IPS-11a (cell line): Measurements from ENCODE around the gene ATAT1.
"Not testable (repeated sequence)": the region's sequence is repeated elsewhere in the genome, so short reads cannot be mapped to it uniquely, and the experiment has no call there.

Experiments
- H3K4me3 ChIP-seq: one replicate; pipeline ENCODE4 v1.5.1; 2013; ENCODE audit warnings: low read depth, low read length, control low read depth

Gene ATAT1

GRCh38 chr6:30647242-30648116 is 20.8 kb downstream of the ATAT1 start:
- H3K4me3 ChIP-seq, result peak overlapping the region; percentile 91

DNA sequence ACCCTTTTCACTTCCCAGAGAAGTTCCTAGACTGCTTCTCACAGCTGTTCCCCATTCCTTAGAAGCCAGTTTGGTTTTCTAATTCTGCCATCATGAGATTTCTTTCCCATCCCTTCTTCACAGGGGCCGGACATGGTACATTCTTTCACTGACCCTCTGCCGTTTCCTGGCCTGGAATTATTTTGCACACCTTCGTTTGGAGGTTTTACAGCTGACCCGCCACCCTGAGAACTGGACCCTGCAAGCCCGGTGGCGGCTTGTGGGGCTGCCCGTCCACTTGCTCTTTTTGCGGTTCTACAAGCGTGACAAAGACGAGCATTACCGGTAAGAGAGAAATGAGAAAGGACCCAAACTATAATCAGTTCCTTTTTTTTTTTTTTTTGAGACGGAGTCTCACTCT is 24.5 kb downstream of the ATAT1 start:
- H3K4me3 ChIP-seq, result no peak overlapping the region

- H3K4me3 ChIP-seq, result no peak overlapping the region
These were observed 28.4 kb downstream of the ATAT1 start for GRCh38 chr6:30654798-30655742.

DNA sequence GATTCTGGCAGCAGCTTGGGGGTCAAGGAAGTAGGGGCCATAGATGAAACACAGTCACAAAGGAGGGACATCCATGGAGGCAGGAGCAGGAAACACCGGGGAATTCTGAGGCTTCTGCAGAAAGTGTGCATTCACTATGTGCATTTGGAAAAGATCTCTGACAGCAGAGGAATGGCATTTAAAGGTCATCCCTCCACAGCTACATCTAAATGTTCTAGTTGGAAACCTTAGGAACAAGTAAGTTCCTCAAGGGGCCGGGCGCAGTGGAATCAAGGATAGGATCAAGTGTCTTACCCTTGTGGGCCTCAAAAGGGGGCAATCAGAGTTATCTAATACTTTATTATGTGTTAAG is 29.0 kb downstream of the ATAT1 start:
- no peak overlapping the region for H3K4me3 ChIP-seq

DNA sequence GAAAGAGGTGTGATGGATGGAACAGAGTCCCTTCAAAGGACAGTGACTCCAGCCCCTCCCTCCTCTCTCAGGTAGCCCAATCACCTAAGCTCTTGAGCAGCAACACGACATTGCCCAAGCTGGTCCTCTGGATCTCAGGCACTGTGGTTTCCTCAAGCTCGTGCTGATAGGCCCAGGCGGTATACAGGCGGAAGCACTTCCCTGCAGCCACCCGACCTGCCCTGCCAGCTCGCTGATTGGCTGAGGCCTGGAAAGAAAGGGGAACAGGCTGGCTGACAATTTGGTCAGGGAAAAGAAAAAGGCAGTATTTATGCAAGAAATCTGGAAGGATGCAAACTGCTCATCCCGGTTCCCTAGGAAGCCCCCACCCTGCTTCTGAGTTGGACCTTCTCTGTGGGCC is 29.8 kb downstream of the ATAT1 start:
- no peak overlapping the region for H3K4me3 ChIP-seq

- H3K4me3 ChIP-seq, result no peak overlapping the region
These were observed 30.8 kb downstream of the ATAT1 start for GRCh38 chr6:30657454-30657853.

GRCh38 chr6:30657922-30658321 is 31.2 kb downstream of the ATAT1 start:
- not testable (repeated sequence) for H3K4me3 ChIP-seq

DNA sequence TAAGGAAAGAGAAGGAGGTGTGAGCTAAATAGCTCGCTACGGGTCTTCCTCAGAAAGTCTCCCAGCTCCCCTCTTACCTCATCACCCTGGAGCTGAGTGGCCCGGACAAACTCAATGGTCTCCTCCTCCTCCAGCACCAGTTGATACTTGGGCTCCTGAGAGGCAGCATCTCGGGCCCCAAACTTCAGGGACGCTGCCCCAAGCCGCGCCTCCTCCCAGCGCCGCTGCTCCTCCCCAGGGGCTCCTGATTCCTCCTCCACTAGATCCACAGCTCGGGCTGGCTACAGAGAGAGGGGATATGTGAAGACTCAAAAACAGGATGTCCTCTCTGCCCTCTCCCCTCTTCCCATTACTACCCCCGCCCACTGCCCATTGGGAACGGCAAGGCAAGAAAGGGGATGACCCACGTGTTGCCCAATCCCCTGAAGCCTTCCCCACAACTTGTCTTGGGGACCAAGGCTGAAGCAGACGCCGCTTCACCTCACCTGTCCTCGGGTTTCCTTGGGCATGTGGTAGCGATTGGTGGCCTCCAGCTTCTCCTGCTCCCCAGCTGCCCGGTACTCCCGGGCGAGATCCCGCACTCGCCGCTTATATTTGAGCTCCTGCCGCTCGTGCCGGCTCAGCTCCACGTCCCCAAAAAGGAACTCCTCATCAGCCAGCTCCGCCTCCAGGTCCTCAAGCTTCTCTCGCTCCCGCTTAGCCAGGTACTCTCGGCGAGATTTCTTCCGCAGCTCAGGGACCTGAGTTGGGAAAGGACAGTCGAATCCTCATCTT is 38.5 kb downstream of the ATAT1 start:
- no peak overlapping the region for H3K4me3 ChIP-seq

DNA sequence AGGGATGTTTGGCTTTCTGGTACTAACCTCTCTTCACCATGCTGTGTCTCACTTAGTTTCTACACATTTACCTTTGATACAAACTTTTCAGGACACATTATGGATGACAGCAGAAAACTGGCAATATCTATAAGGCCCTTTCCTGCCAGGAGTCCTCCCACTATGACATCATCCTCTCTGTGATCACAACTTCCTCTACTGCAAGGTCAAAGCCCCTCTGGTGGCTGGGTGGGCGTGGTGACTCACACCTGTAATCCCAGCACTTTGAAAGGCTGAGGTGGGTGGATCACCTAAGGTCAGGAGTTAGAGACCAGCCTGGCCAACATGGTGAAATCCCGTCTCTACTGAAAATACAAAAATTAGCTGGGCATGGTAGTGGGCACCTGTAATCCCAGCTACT is 39.6 kb downstream of the ATAT1 start:
- not testable (repeated sequence) for H3K4me3 ChIP-seq

GRCh38 chr6:30670760-30671527 is 44.3 kb downstream of the ATAT1 start:
- no peak overlapping the region for H3K4me3 ChIP-seq

DNA sequence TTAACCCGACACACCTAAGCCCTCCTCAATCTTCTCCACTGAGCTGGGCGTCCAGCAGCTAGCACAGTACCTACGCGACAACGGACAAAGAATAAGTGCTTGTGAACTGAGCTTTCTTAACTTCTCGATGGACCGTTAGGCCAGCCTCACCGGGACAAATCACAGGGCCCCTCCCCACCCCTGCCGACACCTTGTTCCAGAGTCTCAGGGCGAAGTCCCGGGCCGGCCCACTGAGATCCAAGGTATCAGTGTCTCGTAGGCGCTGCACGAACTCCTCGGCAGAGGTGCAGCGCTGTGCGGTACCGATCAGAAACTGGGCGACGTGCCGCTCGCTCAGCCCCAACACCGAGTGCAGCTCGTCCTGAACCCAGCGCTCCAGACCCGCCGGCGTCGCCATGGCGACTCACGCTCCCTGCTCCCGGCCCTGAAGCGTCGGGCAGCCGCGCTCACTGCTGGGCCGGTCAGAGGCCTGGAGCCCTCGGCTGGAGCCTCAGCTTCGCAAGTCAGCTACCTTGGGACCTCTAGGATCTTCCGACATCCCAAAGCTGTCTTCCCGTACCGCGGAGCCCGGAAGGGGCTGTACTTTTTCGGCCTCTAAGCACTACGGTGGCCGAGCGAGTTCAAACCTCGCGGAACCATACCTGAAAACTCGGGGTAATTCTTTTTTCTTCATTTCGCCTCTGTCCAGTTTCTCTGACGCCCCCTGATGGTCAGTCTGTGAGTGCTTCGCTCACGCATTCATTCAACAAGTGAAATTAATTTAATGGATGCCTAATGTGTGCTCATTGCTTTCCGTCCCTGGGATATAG is 46.0 kb downstream of the ATAT1 start, which contains the start of gene DHX16:
TSS of gene DHX16 (minus strand) at position 562 of the 809 bp plus-strand sequence. CDS start at position 397, 165 bp downstream.
- H3K4me3 ChIP-seq, result peak within 1 kb of the TSS; percentile 97

DNA sequence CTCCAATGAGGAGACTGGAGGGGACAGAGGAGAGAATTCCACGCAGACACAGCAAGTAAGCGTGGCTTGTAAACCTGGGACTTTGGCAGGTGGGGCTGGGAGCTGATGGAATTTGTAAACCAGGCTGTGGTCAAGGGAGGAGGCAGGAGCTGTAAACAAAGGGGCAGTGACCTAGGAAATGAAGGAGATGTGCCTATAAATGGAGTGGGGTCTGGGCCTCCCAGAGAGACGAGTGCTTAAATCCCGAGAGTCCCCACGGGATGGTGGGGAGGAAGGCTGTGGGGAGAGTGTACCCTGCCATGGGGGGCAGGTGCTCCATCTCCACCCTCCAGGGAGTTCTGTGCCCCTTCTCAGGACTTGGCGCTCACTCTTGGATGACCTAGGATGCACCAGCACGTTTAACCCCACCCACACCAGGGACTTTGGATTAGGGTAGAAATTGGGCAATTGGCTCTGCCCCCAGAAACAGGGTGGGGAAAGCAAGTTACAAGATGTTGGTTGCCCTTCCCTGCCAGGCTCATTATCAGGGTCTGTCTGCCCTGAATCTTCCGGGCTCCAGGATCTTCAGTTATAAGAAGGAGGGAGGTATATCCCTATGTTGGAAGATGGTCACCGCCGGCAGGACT is 50.1 kb downstream of the ATAT1 start:
- H3K4me3 ChIP-seq, result no peak overlapping the region

DNA sequence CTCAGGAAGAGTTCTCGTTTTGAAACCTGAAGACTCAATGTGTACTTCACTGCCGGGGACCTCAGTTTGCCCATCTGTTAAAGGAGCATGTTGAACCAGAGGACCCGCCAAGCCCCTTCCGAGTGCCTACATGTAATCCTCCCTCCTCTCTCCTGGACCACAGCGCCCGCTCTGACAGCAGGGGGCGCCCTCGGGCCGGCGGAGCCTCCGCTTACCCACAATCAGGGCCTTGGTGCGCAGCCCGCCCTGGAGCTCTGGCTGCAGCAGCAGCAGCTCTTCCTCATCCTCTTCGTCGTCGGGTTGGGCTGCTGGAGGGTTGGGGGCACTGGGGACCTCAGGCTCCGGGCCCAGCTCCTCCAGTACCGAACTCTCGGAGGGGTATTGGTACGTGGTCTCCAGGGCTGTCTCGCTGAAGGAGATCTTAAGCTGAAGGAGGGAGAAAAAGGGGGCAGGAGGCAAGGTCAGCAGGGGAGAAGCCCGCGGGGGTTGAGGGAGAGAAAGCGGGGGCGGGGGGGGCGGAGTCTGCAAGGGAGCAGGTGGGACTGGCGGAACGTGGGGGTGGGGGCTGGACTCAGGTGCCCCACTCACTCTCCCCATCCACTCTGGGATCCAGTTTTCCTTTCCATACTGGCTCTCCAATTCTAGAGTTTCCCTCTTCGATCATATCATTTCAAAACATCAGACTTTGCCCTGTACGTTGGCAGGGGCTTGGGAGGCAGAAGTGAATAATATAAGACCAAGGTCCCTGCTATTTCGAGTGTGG is 52.5 kb downstream of the ATAT1 start:
- no peak overlapping the region for H3K4me3 ChIP-seq

- H3K4me3 ChIP-seq, result no peak overlapping the region
These were observed 53.3 kb downstream of the ATAT1 start for GRCh38 chr6:30679765-30680535.

DNA sequence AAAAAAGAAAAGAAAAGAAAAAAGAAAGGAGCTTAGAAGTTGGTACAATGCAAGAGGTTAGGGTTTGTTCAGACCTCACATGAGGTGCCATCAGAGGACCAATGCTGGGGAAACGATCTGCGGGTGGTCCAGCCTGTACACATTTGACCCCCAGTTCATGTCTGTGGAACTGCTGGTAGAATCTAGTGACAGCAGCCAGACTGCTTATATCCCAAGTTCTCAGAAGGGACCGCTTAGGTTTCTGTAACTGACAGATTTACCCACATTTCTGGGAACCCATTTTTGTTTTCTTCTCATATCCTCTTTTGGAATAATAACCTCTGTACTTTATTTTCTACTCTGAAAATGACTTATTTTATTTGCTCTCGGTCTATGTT is 55.1 kb downstream of the ATAT1 start:
- H3K4me3 ChIP-seq, result no peak overlapping the region

DNA sequence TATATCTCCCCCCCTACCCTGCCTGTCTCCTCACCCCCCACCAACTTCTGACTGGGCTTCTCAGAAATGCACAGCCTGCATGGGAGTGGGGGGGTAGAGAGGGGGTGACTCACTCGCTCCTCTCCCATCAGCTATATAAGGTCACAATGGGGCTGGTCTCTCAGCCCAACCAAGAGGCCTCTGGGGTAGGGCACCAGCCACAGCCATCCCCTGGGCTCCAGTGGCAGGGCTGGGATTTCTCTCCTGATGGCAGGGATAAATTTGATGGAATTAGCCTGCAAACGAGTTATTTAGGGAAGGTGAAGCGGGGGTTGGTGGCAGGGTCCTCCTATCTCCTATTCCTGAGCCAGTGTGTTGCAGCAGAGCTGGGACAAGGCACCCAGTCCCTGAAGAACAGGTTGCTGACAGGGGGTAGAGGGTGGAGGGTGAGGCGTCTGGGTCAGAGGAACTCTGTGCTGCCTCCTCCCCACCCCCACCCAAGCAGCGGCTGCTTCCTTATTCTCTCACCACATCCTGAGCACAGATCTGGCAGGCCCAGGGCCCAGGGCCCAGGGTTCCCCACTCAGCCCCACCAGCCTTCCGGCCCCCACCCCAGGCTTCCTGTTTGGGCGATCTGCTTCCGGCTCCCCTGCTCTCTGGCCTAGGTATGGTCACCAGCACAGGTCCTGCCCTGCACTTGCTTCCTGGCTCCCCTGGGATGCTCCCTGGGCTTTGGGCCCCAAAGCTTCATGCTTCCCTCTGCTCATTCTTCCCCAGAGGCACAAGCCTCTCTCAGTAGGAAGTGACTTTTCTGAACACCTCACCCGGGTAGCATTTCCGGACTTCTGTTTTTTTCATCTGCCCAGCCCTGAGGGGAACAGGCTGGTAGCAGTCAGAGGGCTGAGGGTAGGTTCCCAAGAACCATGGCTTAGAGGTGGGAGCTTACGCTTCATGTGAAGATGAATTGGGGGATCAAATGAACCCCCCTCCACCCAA is 55.8 kb downstream of the ATAT1 start:
- no peak overlapping the region for H3K4me3 ChIP-seq
